Measurements from ENCODE around the gene SMG7.

The SMG7 gene

GRCh38 chr1:183483224-183483623, 10.9 kb downstream of the SMG7 start:
- POLR2A ChIA-PET: no interaction called here
- Histone ChIP-seq H3K4me3 (ENCODE audit: low read depth, low read length) (no peak overlapping the region), H3K27ac (ENCODE audit: extremely low read depth, low read depth, low read length) (no peak overlapping the region), H3K4me1 (ENCODE audit: control insufficient read depth, insufficient read depth, low read length) (peaks cover 6% of the 10 kb centered on the region; the same call in 1 of the 2 replicates), H3K9me3 (ENCODE audit: control insufficient read depth, insufficient read depth, low read depth, low read length) (no peaks in the 10 kb centered on the region), H3K36me3 (ENCODE audit: control insufficient read depth in 2 of 2, insufficient read depth in 1 of 2, low read length in 2 of 2) (no peaks in the 10 kb centered on the region)
- CTCF ChIA-PET: interaction anchor here (0.5 kb wide), 1 partner anchor 62 kb away, joined by 3 read pairs; no protein-coding TSS in a partner anchor
- TF ChIP-seq ZNF19 (tag by site-specific recombination; IDR thresholded peaks at IDR 0.05; ENCODE audit: low read depth): no peak
- TF ChIP-seq ZNF23 (tag by site-specific recombination; IDR thresholded peaks at IDR 0.05; ENCODE audit: borderline replicate concordance): no peak
- TF ChIP-seq, protein P1, sequence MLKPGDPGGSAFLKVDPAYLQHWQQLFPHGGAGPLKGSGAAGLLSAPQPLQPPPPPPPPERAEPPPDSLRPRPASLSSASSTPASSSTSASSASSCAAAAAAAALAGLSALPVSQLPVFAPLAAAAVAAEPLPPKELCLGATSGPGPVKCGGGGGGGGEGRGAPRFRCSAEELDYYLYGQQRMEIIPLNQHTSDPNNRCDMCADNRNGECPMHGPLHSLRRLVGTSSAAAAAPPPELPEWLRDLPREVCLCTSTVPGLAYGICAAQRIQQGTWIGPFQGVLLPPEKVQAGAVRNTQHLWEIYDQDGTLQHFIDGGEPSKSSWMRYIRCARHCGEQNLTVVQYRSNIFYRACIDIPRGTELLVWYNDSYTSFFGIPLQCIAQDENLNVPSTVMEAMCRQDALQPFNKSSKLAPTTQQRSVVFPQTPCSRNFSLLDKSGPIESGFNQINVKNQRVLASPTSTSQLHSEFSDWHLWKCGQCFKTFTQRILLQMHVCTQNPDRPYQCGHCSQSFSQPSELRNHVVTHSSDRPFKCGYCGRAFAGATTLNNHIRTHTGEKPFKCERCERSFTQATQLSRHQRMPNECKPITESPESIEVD (tag by site-specific recombination; IDR thresholded peaks at IDR 0.05): peak; percentile 80
- no peak for TF ChIP-seq MZF1 (tag by site-specific recombination; IDR thresholded peaks at IDR 0.05; ENCODE audit: borderline replicate concordance)
- peak; percentile 48; the same call in 1 of the 2 replicates for TF ChIP-seq ZNF629 (tag by site-specific recombination; IDR thresholded peaks at IDR 0.05)
- no peak for TF ChIP-seq RBAK (tag by site-specific recombination; IDR thresholded peaks at IDR 0.05)
- TF ChIP-seq, protein P2, sequence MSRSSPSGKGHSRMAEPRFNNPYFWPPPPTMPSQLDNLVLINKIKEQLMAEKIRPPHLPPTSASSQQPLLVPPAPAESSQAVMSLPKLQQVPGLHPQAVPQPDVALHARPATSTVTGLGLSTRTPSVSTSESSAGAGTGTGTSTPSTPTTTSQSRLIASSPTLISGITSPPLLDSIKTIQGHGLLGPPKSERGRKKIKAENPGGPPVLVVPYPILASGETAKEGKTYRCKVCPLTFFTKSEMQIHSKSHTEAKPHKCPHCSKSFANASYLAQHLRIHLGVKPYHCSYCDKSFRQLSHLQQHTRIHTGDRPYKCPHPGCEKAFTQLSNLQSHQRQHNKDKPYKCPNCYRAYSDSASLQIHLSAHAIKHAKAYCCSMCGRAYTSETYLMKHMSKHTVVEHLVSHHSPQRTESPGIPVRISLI (tag by site-specific recombination; IDR thresholded peaks at IDR 0.05): peak; percentile 72
- TF ChIP-seq ZNF366 (tag by site-specific recombination; conservative IDR thresholded peaks at IDR 0.05): peak; percentile 52
- no peak for TF ChIP-seq ZNF48 (tag by site-specific recombination; IDR thresholded peaks at IDR 0.05)
- TF ChIP-seq PRDM1 (tag by site-specific recombination; IDR thresholded peaks at IDR 0.05): peak; percentile 9; the same call in 1 of the 2 replicates
- peak; percentile 16; the same call in 1 of the 2 replicates for TF ChIP-seq OSR2 (tag by site-specific recombination; IDR thresholded peaks at IDR 0.05)
- TF ChIP-seq YY1 (tag by site-specific recombination; IDR thresholded peaks at IDR 0.05): no peak

GRCh38 chr1:183484254-183484653, 12.0 kb downstream of the SMG7 start:
- TF ChIP-seq SCRT2 (tag by site-specific recombination; IDR thresholded peaks at IDR 0.05): no peak
- TF ChIP-seq, protein P2 (tag by site-specific recombination; IDR thresholded peaks at IDR 0.05): 0 out of 2 replicates have a peak, but pooled peaks have one; percentile 56
- TF ChIP-seq, protein P3, sequence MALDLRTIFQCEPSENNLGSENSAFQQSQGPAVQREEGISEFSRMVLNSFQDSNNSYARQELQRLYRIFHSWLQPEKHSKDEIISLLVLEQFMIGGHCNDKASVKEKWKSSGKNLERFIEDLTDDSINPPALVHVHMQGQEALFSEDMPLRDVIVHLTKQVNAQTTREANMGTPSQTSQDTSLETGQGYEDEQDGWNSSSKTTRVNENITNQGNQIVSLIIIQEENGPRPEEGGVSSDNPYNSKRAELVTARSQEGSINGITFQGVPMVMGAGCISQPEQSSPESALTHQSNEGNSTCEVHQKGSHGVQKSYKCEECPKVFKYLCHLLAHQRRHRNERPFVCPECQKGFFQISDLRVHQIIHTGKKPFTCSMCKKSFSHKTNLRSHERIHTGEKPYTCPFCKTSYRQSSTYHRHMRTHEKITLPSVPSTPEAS (tag by site-specific recombination; IDR thresholded peaks at IDR 0.05): no peak
- Histone ChIP-seq H3K9me3 (ENCODE audit: control insufficient read depth, insufficient read depth, low read depth, low read length) (no peaks in the 10 kb centered on the region), H3K27ac (ENCODE audit: extremely low read depth, low read depth, low read length) (no peak overlapping the region), H3K36me3 (ENCODE audit: control insufficient read depth in 2 of 2, insufficient read depth in 1 of 2, low read length in 2 of 2) (no peaks in the 10 kb centered on the region), H3K4me1 (ENCODE audit: control insufficient read depth, insufficient read depth, low read length) (peaks cover 6% of the 10 kb centered on the region; the same call in 1 of the 2 replicates), H3K4me3 (ENCODE audit: low read depth, low read length) (no peak overlapping the region)
- ChIA-PET POLR2A (no interaction called here), CTCF (no interaction called here)

GRCh38 chr1:183484851-183485250, 12.6 kb downstream of the SMG7 start:
- ChIA-PET CTCF (interaction anchor here (0.6 to 0.9 kb wide), 2 partner anchors 12 to 914 kb away, joined by 3 read pairs; no protein-coding TSS in a partner anchor), POLR2A (interaction anchor here (1.1 kb wide), 1 partner anchor 12 kb away, joined by 5 read pairs; the partner anchor contains the start of gene SMG7)
- peaks cover 6% of the 10 kb centered on the region; the same call in 1 of the 2 replicates for H3K4me1 ChIP-seq (ENCODE audit: control insufficient read depth, insufficient read depth, low read length)
- no peaks in the 10 kb centered on the region for H3K36me3 ChIP-seq (ENCODE audit: control insufficient read depth in 2 of 2, insufficient read depth in 1 of 2, low read length in 2 of 2)
- no peak overlapping the region for H3K27ac ChIP-seq (ENCODE audit: extremely low read depth, low read depth, low read length)
- no peaks in the 10 kb centered on the region for H3K9me3 ChIP-seq (ENCODE audit: control insufficient read depth, insufficient read depth, low read depth, low read length)
- H3K4me3 ChIP-seq (ENCODE audit: low read depth, low read length): no peak overlapping the region
- TF ChIP-seq MYNN (tag by site-specific recombination; IDR thresholded peaks at IDR 0.05; ENCODE audit: borderline replicate concordance) (no peak), SP3 (tag by site-specific recombination; IDR thresholded peaks at IDR 0.05) (no peak), ZNF175 (tag by site-specific recombination; IDR thresholded peaks at IDR 0.05) (no peak), ZNF416 (tag by site-specific recombination; IDR thresholded peaks at IDR 0.05) (no peak), ZNF354C (tag by site-specific recombination; IDR thresholded peaks at IDR 0.05; ENCODE audit: borderline replicate concordance, low read depth) (no peak), ZNF830 (tag by site-specific recombination; IDR thresholded peaks at IDR 0.05; ENCODE audit: low read depth) (no peak), CTCF (tag by site-specific recombination; IDR thresholded peaks at IDR 0.05) (no peak), ZNF548 (tag by site-specific recombination; IDR thresholded peaks at IDR 0.05) (no peak)
- TF ChIP-seq, protein P4, sequence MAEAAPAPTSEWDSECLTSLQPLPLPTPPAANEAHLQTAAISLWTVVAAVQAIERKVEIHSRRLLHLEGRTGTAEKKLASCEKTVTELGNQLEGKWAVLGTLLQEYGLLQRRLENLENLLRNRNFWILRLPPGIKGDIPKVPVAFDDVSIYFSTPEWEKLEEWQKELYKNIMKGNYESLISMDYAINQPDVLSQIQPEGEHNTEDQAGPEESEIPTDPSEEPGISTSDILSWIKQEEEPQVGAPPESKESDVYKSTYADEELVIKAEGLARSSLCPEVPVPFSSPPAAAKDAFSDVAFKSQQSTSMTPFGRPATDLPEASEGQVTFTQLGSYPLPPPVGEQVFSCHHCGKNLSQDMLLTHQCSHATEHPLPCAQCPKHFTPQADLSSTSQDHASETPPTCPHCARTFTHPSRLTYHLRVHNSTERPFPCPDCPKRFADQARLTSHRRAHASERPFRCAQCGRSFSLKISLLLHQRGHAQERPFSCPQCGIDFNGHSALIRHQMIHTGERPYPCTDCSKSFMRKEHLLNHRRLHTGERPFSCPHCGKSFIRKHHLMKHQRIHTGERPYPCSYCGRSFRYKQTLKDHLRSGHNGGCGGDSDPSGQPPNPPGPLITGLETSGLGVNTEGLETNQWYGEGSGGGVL (tag by site-specific recombination; IDR thresholded peaks at IDR 0.05): no peak

Data from HEK293 (cell line).